B cell (primary cell): ENCODE data around the gene PIWIL1. TPM values are rescaled to one million over a fixed set of nuclear protein-coding genes. Genes with fewer than 3 reads are reported as not detected.

Experiments
- ATAC-seq: fragments of 200-7000 bp; cut with Tn5 transposase; one replicate; pipeline ENCODE4 v1.10.0; 2021; ENCODE audit warnings: low read depth, mild to moderate bottlenecking, moderate number of reproducible peaks, moderate library complexity
- CTCF ChIA-PET: fragments of 350-600 bp; sonication (Branson Sonifier 250); formaldehyde crosslinking; loops from one replicate; lab custom pipeline; 2021; ENCODE audit warnings: antibody characterized with exemption, inconsistent platforms; lab: Charles Lee
- POLR2A ChIA-PET: fragments of 350-600 bp; sonication (Branson Sonifier 250); formaldehyde crosslinking; loops from one replicate; lab custom pipeline; 2021; ENCODE audit warnings: antibody characterized with exemption; lab: Charles Lee
- DNase-seq: peaks from one replicate; pipeline ENCODE4 v3.0.0; 2013
- H2AFZ ChIP-seq: 2 replicates; pipeline ENCODE4 v1.6.1; 2012; ENCODE audit warnings: mild to moderate bottlenecking, low read depth, low read length; ENCODE audit not compliant: insufficient read depth, poor library complexity, severe bottlenecking
- H3K27ac ChIP-seq, 2 donors: 1 replicate in 1 of 2; 2 replicates in 1 of 2; pipeline ENCODE4 v1.5.1; 2012 to 2013; ENCODE audit warnings: low read length in 2 of 2, mild to moderate bottlenecking in 2 of 2, moderate library complexity in 1 of 2
- H3K27me3 ChIP-seq, 4 experiments: fragments of 200-600 bp in 1 of 4; sonication (generic) in 1 of 4; replicated peaks in 1 of 4; 1 replicate in 2 of 4; 2 replicates in 2 of 4; pipeline versions ENCODE4 v1.6.1 to v1.7.0; 2013 to 2016; ENCODE audit warnings: low read length in 3 of 4, mild to moderate bottlenecking in 2 of 4, mixed read lengths in 1 of 4, moderate library complexity in 1 of 4; ENCODE audit not compliant: insufficient read depth in 4 of 4, control insufficient read depth in 3 of 4; ENCODE audit errors: control extremely low read depth in 1 of 4
- H3K36me3 ChIP-seq, 2 experiments: replicated peaks in 1 of 2; 1 replicate in 1 of 2; 2 replicates in 1 of 2; pipeline versions ENCODE4 v1.6.1 to v1.7.1; 2013; ENCODE audit warnings: low read length in 1 of 2; ENCODE audit not compliant: insufficient read depth in 2 of 2, control insufficient read depth in 1 of 2; ENCODE audit errors: control extremely low read depth in 1 of 2, extremely low read depth in 1 of 2
- H3K4me1 ChIP-seq, 2 donors: fragments of 200-600 bp in 1 of 2; sonication (generic) in 1 of 2; 1 replicate in 1 of 2; 2 replicates in 1 of 2; pipeline versions ENCODE4 v1.5.1 to v1.6.1; 2013 to 2017; ENCODE audit warnings: low read length in 2 of 2; ENCODE audit not compliant: control insufficient read depth in 2 of 2, insufficient read depth in 2 of 2
- H3K4me2 ChIP-seq: replicated peaks from 2 replicates; pipeline ENCODE3; 2012; ENCODE audit warnings: mild to moderate bottlenecking, low read depth, low read length; ENCODE audit not compliant: poor library complexity, severe bottlenecking
- H3K4me3 ChIP-seq, 5 experiments: fragments of 200-600 bp in 1 of 5; sonication (generic) in 1 of 5; 1 replicate in 3 of 5; 2 replicates in 2 of 5; pipeline versions ENCODE4 v1.5.1 to v1.7.0; 2011 to 2016; ENCODE audit warnings: low read length in 4 of 5, mild to moderate bottlenecking in 4 of 5, low read depth in 2 of 5, control low read depth in 1 of 5, moderate library complexity in 1 of 5; ENCODE audit not compliant: insufficient read depth in 1 of 5; ENCODE audit errors: control extremely low read depth in 1 of 5, extremely low read depth in 1 of 5
- H3K79me2 ChIP-seq: fragments of 200-600 bp; sonication (generic); one replicate; pipeline ENCODE4 v1.6.0; 2016; ENCODE audit warnings: low read length; ENCODE audit not compliant: control insufficient read depth, insufficient read depth
- H3K9ac ChIP-seq: fragments of 200-600 bp; sonication (generic); 2 replicates; pipeline ENCODE4 v1.6.1; 2017; ENCODE audit warnings: mild to moderate bottlenecking, low read length, moderate library complexity
- H3K9me3 ChIP-seq, 3 donors: one replicate each; pipeline versions ENCODE4 v1.6.1 to v1.7.1; 2013; ENCODE audit warnings: low read length in 2 of 3; ENCODE audit not compliant: control insufficient read depth in 2 of 3, insufficient read depth in 1 of 3; ENCODE audit errors: control extremely low read depth in 1 of 3
- H4K20me1 ChIP-seq: 2 replicates; pipeline ENCODE4 v1.6.0; 2012; ENCODE audit warnings: mild to moderate bottlenecking, low read length; ENCODE audit not compliant: insufficient read depth, control insufficient read depth, poor library complexity, severe bottlenecking
- H3K27ac Mint-ChIP-seq: one replicate; pipeline ENCODE4 v1.8.0; 2021; ENCODE audit warnings: mixed read lengths
- H3K27me3 Mint-ChIP-seq: one replicate; pipeline ENCODE4 v1.8.0; 2021; ENCODE audit warnings: mixed read lengths
- H3K4me1 Mint-ChIP-seq: one replicate; pipeline ENCODE4 v1.8.0; 2021; ENCODE audit warnings: mixed read lengths
- H3K4me3 Mint-ChIP-seq: one replicate; pipeline ENCODE4 v1.8.0; 2021; ENCODE audit warnings: mixed read lengths
- H3K9me3 Mint-ChIP-seq: one replicate; pipeline ENCODE4 v1.8.0; 2022; ENCODE audit warnings: mixed read lengths; ENCODE audit not compliant: insufficient read depth
- CTCF ChIP-seq: fragments of 200-600 bp; IDR thresholded peaks from one replicate; pipeline ENCODE4 v1.8.0; 2022; ENCODE audit warnings: antibody characterized with exemption, mild to moderate bottlenecking
- EZH2 ChIP-seq: IDR thresholded peaks from 2 replicates; pipeline ENCODE4 v1.6.1; 2012; ENCODE audit warnings: borderline replicate concordance, low read depth, mild to moderate bottlenecking, moderate library complexity, low read length; ENCODE audit not compliant: insufficient read depth, poor library complexity, severe bottlenecking
- WGBS: methylation state at CpG from one replicate; pipeline ENCODE4 v1.1.5; 2013; ENCODE audit warnings: missing lambda C conversion rate; ENCODE audit not compliant: insufficient coverage; 5-methylcytosine and 5-hydroxymethylcytosine counted together
- intact Hi-C: fragments of 100-400 bp; cut with micrococcal nuclease; formaldehyde crosslinking; loops from one replicate; pipeline ENCODE4 v1.10.0; 2022
- polyA plus RNA-seq: library from polyadenylated mRNA; depleted of rRNA; stranded (reverse); fragments of >200 nt; gene quantifications from 2 replicates; pipeline ENCODE4 v1.2.3, GENCODE V29; 2012
- total RNA-seq, 2 donors: library from RNA; stranded (reverse); fragments of 120-200 nt in 1 of 2; gene quantifications; 1 replicate in 1 of 2; 2 replicates in 1 of 2; pipeline versions ENCODE4 v1.2.3 to v1.2.4, GENCODE V29; 2013 to 2022

The PIWIL1 gene
- total and polyA plus RNA-seq, 2 donors (not counting 1 experiment from before 2014, with no cell fraction given), result not detected

GRCh38 chr12:130421896-130422295 lies 84.2 kb downstream of the PIWIL1 start:
- intact Hi-C loops, result no loop called here
- H2AFZ ChIP-seq, result no peak overlapping the region
- ATAC-seq (no peak), DNase-seq (no peak)
- H3K4me1 Mint-ChIP-seq, result no peaks in the 10 kb centered on the region
- no peak overlapping the region for H3K4me3 Mint-ChIP-seq
- no peak overlapping the region for H3K27ac ChIP-seq
- ChIA-PET POLR2A (no interaction called here), CTCF (no interaction called here)
- TF ChIP-seq EZH2 (no peak), CTCF (no peak)
- H3K9me3 ChIP-seq, result peaks cover 0 to 21% (median 0%) of the 10 kb centered on the region in 3 donors
- H3K27ac Mint-ChIP-seq, result no peak overlapping the region
- H3K79me2 ChIP-seq, result no peaks in the 10 kb centered on the region
- no peaks in the 10 kb centered on the region for H3K9me3 Mint-ChIP-seq
- no peak overlapping the region for H3K4me3 ChIP-seq
- no peak overlapping the region for H3K4me2 ChIP-seq
- no peaks in the 10 kb centered on the region for H4K20me1 ChIP-seq
- no peaks in the 10 kb centered on the region for H3K36me3 ChIP-seq
- H3K27me3 Mint-ChIP-seq, result no peaks in the 10 kb centered on the region
- H3K27me3 ChIP-seq, result no peaks in the 10 kb centered on the region
- H3K9ac ChIP-seq, result no peak overlapping the region
- 90% methylated on average over 6 of the region's 6 CpGs for WGBS
- no peaks in the 10 kb centered on the region for H3K4me1 ChIP-seq

Other genes starting within 250 kb of the PIWIL1 start
- not detected in 2 replicates for gene FZD10, start 175.4 kb upstream of the PIWIL1 start, total RNA-seq
- not detected in 2 replicates for gene FZD10, start 175.4 kb upstream of the PIWIL1 start, polyA plus RNA-seq